Transverse colon (tissue), 4 donors: ENCODE results near the gene MCF2L2. TPM values are rescaled to one million over a fixed set of nuclear protein-coding genes. Genes with fewer than 3 reads are reported as not detected.

Experiments
- DNase-seq: peaks from one replicate; pipeline ENCODE4 v3.0.0-alpha.2; 2019
- H3K27ac ChIP-seq, 4 donors: fragments of 200-600 bp; sonication (generic); 2 replicates each; pipeline ENCODE4 v1.5.1; 2016 to 2018; ENCODE audit warnings: inconsistent platforms in 4 of 4
- H3K27me3 ChIP-seq: fragments of 200-600 bp; sonication (generic); 2 replicates; pipeline ENCODE4 v1.5.1; 2017; ENCODE audit warnings: inconsistent platforms
- H3K36me3 ChIP-seq, 4 donors: fragments of 200-600 bp; sonication (generic); 2 replicates each; pipeline ENCODE4 v1.5.1; 2017 to 2019; ENCODE audit warnings: inconsistent platforms in 4 of 4
- H3K4me1 ChIP-seq, 4 donors: fragments of 200-600 bp; sonication (generic); 2 replicates each; pipeline ENCODE4 v1.5.1; 2017 to 2020; ENCODE audit warnings: inconsistent platforms in 4 of 4
- H3K4me3 ChIP-seq, 4 donors: fragments of 200-600 bp; sonication (generic); 1 replicate in 1 of 4; 2 replicates in 3 of 4; pipeline versions ENCODE4 v1.5.1 to v1.6.1; 2017 to 2019; ENCODE audit warnings: inconsistent platforms in 4 of 4
- H3K9me3 ChIP-seq, 2 donors: fragments of 200-600 bp; sonication (generic); 2 replicates each; pipeline ENCODE4 v1.5.1; 2017 to 2019; ENCODE audit warnings: inconsistent platforms in 2 of 2
- EP300 ChIP-seq: sonication (generic); formaldehyde crosslinking; IDR thresholded peaks from one replicate; pipeline ENCODE4 v1.6.1; 2017; ENCODE audit warnings: antibody characterized with exemption, low read depth
- POLR2A ChIP-seq: fragments of 450-650 bp; IDR thresholded peaks from one replicate; pipeline ENCODE4 v1.6.1; 2016; ENCODE audit warnings: antibody characterized with exemption, mild to moderate bottlenecking, moderate library complexity
- POLR2AphosphoS5 ChIP-seq, 3 donors: sonication (generic); formaldehyde crosslinking; IDR thresholded peaks; one replicate each; pipeline ENCODE4 v1.6.1; 2016; ENCODE audit warnings: antibody characterized with exemption in 3 of 3
- WGBS, 2 donors: methylation state at CpG; one replicate each; pipeline ENCODE4 v1.1.5; 2018; ENCODE audit warnings: low coverage in 1 of 2; 5-methylcytosine and 5-hydroxymethylcytosine counted together
- in situ Hi-C, 4 donors: fragments of 200-750 bp; cut with MboI; loops; one replicate each; pipeline versions ENCODE4 v1.15.0 to v1.15.1; 2017; ENCODE audit warnings: low sequenced_read_pairs in 3 of 4, low pct_ligation_motif_present in 1 of 4, low pct_unique_long_range_greater_than_20kb in 1 of 4
- intact Hi-C: fragments of 100-400 bp; cut with DNase I; formaldehyde crosslinking; loops from one replicate; pipeline ENCODE4 v1.15.1; 2023; ENCODE audit warnings: low total_unique reads
- small RNA-seq, 4 donors: library from RNA; depleted of rRNA; stranded (forward); fragments of <200 nt; gene quantifications; one replicate each; pipeline ENCODE3, GENCODE V24; 2016
- total RNA-seq, 4 donors: library from RNA; depleted of rRNA; stranded (reverse); fragments of >200 nt; gene quantifications; one replicate each; pipeline ENCODE4 v1.1.0, GENCODE V29; 2016
- TF ChIP-seq, protein P1 (sequence below), 5 experiments: fragments of 200-600 bp in 3 of 5; fragments of 450-650 bp in 2 of 5; sonication (generic) in 3 of 5; IDR thresholded peaks; 1 replicate in 2 of 5; 2 replicates in 3 of 5; pipeline ENCODE4 v1.5.1; 2016 to 2017; ENCODE audit warnings: antibody characterized with exemption in 5 of 5, inconsistent platforms in 3 of 5, mild to moderate bottlenecking in 2 of 5, moderate library complexity in 1 of 5

The MCF2L2 gene
- total RNA-seq, 4 donors from 2014 or later, result 0.20 to 3.7 (median 2.0) TPM

DNA sequence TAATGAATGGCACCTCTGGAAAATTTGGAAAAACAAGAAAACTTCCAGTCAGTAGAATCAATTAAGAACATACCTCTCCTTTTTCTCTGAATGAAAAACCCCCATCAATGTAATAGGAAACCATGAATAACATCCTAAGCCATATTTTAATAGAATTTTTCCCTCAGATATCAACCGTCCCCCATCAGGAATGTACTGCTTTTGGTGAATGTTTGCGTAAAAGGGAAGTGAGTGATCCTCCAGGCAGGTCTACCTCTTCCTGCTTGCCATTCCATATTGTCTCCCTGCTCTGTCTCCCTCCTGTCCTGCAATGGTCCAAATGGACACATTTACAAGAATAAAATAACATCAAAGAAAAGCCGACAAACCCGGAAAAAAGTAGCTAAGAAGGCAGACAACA is 296.7 kb downstream of the MCF2L2 start:
- no peak for DNase-seq
- intact Hi-C loops (no loop called here), in situ Hi-C loops (loop anchor here in 1 of 4 donors (25.0 kb wide), 1 partner anchor 631 kb away; no protein-coding TSS in a partner anchor)
- WGBS, 2 donors, result 63 to 71% methylated on average over 4 of the region's 4 CpGs
- H3K9me3 ChIP-seq, result peaks cover 8 to 18% of the 10 kb centered on the region in 2 donors
- no peak overlapping the region for H3K27ac ChIP-seq
- H3K4me3 ChIP-seq, result no peak overlapping the region
- H3K27me3 ChIP-seq, result peaks cover 5% of the 10 kb centered on the region
- no peaks in the 10 kb centered on the region for H3K4me1 ChIP-seq
- H3K36me3 ChIP-seq, result no peaks in the 10 kb centered on the region
- TF ChIP-seq POLR2A (no peak), EP300 (no peak), POLR2AphosphoS5 (IDR thresholded peaks at IDR 0.05) (no peak)
- TF ChIP-seq, protein P1, sequence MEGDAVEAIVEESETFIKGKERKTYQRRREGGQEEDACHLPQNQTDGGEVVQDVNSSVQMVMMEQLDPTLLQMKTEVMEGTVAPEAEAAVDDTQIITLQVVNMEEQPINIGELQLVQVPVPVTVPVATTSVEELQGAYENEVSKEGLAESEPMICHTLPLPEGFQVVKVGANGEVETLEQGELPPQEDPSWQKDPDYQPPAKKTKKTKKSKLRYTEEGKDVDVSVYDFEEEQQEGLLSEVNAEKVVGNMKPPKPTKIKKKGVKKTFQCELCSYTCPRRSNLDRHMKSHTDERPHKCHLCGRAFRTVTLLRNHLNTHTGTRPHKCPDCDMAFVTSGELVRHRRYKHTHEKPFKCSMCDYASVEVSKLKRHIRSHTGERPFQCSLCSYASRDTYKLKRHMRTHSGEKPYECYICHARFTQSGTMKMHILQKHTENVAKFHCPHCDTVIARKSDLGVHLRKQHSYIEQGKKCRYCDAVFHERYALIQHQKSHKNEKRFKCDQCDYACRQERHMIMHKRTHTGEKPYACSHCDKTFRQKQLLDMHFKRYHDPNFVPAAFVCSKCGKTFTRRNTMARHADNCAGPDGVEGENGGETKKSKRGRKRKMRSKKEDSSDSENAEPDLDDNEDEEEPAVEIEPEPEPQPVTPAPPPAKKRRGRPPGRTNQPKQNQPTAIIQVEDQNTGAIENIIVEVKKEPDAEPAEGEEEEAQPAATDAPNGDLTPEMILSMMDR (IDR thresholded peaks at IDR 0.05), result no peak

DNA sequence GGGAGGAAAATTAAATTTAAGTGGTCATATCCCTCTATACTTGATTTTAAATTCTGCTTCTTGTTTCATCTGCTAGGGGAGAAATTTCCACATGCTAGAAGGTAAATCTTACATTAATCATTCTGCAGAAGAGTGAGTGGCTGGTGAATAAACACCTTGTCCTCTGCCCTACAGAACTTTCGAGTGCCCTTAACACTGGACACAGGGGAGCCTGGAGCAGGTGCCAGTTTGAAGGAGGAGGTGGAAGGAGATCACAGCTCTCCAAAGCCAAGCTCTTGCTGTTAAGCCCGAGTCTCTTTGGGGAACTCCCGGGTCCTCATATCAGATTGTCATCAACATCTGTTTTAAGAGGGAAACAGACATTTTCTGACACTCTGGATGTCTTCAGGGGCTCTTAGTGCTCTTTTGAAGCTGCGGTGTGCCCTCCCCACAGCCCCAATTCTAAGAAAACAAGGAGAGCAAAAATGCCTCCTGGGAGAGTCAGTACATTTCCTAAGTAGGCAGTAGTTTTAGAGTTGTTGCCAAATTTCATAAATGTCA is 297.2 kb downstream of the MCF2L2 start:
- in situ Hi-C loops, result loop anchor here in 1 of 4 donors (25.0 kb wide), 1 partner anchor 631 kb away; no protein-coding TSS in a partner anchor
- no peaks in the 10 kb centered on the region for H3K36me3 ChIP-seq
- DNase-seq, result no peak
- no peak overlapping the region for H3K4me3 ChIP-seq
- no peak for TF ChIP-seq EP300
- H3K27ac ChIP-seq, result no peak overlapping the region
- no peaks in the 10 kb centered on the region for H3K4me1 ChIP-seq
- peaks cover 8 to 18% of the 10 kb centered on the region in 2 donors for H3K9me3 ChIP-seq
- 53 to 70% methylated on average over 2 to 4 of the region's 4 CpGs for WGBS, 2 donors
- intact Hi-C loops, result no loop called here
- H3K27me3 ChIP-seq, result peaks cover 5% of the 10 kb centered on the region

DNA sequence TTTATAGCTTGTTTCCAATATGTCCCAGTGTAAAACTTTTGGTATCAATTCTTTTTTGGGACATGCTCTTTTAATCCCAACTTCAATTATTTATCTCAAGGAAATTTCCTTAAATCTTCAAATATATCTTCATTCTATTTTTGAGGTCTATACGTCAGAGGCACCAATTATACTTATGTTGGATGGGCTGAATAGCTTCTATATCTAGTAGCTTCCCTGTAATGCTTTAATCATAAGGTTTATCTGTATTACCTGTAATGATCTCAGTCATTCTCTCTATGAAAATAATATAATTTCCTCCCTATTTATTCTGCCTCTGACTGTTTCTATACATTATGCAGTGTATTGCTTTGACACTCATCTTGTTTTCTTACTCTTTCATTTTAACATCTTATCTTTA is 299.2 kb downstream of the MCF2L2 start:
- intact Hi-C loops (no loop called here), in situ Hi-C loops (loop anchor here in 2 of 4 donors (5.0 to 25.0 kb wide), 4 partner anchors 56 to 633 kb away; no protein-coding TSS in a partner anchor)
- no peaks in the 10 kb centered on the region for H3K4me1 ChIP-seq
- WGBS, 2 donors, result 85 to 100% methylated on average over 1 of the region's 1 CpG
- no peaks in the 10 kb centered on the region for H3K36me3 ChIP-seq
- no peak overlapping the region for H3K27ac ChIP-seq
- peaks cover 8 to 18% of the 10 kb centered on the region in 2 donors for H3K9me3 ChIP-seq
- TF ChIP-seq, protein P1 (IDR thresholded peaks at IDR 0.05), result no peak
- TF ChIP-seq POLR2A (no peak), POLR2AphosphoS5 (IDR thresholded peaks at IDR 0.05) (no peak), EP300 (no peak)
- no peak for DNase-seq
- peaks cover 5% of the 10 kb centered on the region for H3K27me3 ChIP-seq
- no peak overlapping the region for H3K4me3 ChIP-seq

DNA sequence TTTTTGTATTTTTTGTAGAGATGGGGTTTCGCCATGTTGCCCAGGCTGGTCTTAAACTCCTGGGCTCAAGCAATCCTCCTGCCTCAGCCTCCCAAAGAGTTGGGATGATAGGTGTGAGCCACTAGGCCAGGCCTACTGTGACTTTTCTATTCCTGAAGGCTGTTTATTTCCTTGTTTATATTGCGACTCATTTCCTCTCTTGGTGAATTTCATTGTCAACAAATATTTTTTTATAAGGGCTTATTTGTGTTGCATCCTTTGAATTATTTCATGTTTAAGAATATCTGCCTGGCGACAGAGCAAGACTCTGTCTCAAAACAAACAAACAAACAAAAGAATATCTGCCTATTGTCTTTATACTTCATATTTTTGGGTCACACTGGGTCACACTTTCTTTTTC is 299.7 kb downstream of the MCF2L2 start:
- peaks cover 5% of the 10 kb centered on the region for H3K27me3 ChIP-seq
- intact Hi-C loops (no loop called here), in situ Hi-C loops (loop anchor here in 2 of 4 donors (5.0 to 25.0 kb wide), 4 partner anchors 56 to 634 kb away; no protein-coding TSS in a partner anchor)
- no peak overlapping the region for H3K4me3 ChIP-seq
- peaks cover 8 to 18% of the 10 kb centered on the region in 2 donors for H3K9me3 ChIP-seq
- H3K36me3 ChIP-seq, result no peaks in the 10 kb centered on the region
- H3K27ac ChIP-seq, result no peak overlapping the region
- no peaks in the 10 kb centered on the region for H3K4me1 ChIP-seq
- no peak for DNase-seq
- no peak for TF ChIP-seq POLR2AphosphoS5 (IDR thresholded peaks at IDR 0.05)
- no peak for TF ChIP-seq POLR2A
- TF ChIP-seq, protein P1 (IDR thresholded peaks at IDR 0.05), result no peak
- TF ChIP-seq EP300, result no peak
- 94% methylated on average over 3 of the region's 3 CpGs for WGBS, 2 donors

Small RNA genes within 50 kb of the gene (small RNA-seq; reads per million reads assigned to genes)
- gene RF00092 (0 reads per million in 4 donors), gene RF00394 (0 reads per million in 4 donors), gene RF01241 (0 reads per million in 4 donors), gene RNA5SP151 (0 reads per million in 4 donors), gene SNORA63D (4.8 to 13.8 (median 6.6) reads per million in 4 donors)

Other genes with a start within 250 kb of the MCF2L2 start
- gene B3GNT5, start 175.4 kb downstream of the MCF2L2 start, total RNA-seq, result 10 to 100 TPM in 3 of 4 donors, 1 to 10 TPM in 1; 6.0 to 46.3 (median 39.9) TPM
- gene KLHL6, start 127.1 kb upstream of the MCF2L2 start, total RNA-seq, result 10 to 100 TPM in 1 of 4 donors, 1 to 10 TPM in 2, under 1 TPM in 1; 0.60 to 17.0 (median 2.7) TPM
- 100 to 1,000 TPM in 1 of 4 donors, 10 to 100 TPM in 3; 28.4 to 108 (median 65.4) TPM for gene KLHL24, start 207.0 kb upstream of the MCF2L2 start, total RNA-seq